Stimulated activated CD4-positive, alpha-beta T cell treated with anti-CD3 and anti-CD28 coated beads, Interleukin-2, amount 100 ng/mL, for 4 hours (primary cell): ENCODE results near the gene MAGOHB.

Source experiments
- DNase-seq: peaks from one replicate; pipeline ENCODE4 v3.0.0-alpha.2; 2020; ENCODE audit warnings: low read depth

MAGOHB gene

DNA sequence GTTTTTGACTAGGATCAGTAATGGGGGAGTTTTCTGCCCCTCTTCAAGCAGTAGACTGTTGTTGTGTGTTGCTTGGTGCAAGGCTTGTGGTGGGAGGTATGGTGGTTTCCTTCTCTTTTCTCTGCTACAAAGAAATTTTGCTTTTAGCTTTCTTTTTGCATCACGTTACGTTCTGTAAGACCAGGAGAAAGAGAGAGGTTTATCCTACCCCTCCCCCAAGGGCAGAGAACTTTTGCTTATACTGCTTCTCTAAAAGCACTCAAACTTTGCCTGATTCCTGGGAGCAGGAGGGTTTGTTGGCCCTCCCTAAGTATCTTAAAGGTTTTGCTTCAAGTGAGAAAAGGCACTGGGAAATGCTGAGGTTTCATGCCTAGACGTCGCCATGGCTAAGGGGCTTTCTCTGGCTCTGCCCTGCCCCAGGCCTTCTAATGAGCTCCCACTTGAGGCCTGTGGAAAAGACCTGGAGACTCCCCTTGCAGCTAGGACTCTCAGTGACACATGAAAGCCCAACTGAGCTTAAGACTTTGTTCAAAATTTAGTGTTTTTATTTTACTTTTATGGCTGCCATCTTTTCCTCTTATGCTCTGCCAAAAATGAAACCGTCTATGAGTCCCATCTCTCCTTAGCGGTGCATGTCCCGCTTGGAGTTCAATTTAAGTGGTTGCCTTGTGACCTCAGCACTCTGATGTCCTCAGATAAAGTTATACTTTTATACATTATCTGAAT, 58.5 kb downstream of the MAGOHB start:
- no peak for DNase-seq

DNA sequence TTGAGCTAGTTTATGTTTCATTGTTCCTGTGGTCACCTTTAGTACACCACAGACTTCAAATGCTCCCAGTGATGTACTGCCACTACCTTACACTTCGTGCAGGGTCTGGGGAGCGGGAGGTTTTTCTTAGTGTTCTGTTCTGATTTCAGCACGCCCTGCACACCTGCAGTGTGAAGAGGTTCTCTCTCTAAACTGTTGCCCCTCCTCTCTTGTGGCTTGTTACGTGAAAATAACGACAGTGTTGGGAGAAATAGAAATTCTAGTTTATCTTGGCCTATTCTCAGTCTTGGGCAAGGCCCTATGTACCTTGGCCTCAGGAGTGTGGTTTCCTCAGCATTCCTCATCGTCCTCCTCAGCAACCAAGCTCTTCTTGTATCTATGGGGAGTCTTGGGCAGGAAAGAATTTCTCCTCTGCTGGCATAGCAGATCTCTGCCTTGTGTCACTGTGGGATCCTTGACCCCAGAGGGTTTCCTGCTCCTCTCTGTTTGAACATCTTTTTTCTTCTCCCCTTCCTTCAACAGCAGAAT, 59.1 kb downstream of the MAGOHB start:
- no peak for DNase-seq
